ENCODE results near the gene PNPLA2.

Gene PNPLA2

DNA sequence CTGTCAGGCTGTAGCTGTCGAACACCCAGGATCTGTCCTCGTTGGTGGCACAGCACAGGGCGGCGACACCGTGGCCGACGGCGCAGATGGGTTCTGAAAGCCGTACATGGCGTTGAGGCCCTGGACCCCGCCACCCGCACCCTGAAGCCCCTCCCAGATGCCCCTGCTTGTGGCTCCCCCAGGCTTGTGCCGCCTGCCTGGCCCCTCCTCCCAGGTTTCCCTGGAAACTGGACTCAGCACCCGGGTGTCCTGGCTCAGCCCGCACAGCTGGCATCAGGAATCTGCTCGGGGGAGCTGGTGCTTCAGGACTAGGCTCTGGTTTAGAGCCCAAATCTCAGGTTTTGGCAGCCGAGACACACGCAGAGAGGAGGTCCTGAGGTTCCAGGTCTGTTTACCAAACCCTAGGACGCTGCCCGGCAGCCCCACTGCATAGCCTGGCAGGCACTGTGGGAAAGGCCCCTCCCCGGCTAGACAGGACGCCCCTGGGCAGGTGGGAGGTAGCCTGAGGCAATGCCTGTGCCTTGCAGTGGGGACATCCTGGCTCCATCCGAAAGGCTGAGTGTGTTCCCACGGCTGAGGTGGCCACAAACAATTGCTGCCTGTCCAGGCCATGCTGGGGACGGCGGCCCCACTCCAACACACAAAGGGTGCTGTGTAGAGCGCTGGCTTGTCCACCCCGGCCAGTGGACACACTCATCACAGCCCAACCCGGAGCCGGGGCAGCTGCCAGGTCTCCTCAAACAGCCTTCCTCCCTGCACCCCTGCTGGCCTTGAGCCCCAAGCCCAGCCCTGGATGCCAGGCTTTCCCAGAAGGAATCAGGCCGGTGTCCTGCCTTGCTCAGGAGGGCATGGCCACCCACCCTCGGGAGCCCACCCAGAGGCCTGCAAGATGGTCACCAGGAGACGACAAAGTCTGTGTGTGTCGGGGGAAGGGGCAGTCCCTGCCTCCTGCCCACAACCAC lies 46.0 kb upstream of the PNPLA2 start:
- Histone ChIP-seq H3K27ac (no peak overlapping the region), H3K27me3 (replicated peaks) (no peaks in the 10 kb centered on the region), H3K36me3 (replicated peaks) (peaks cover 45% of the 10 kb centered on the region), H3K4me3 (ENCODE audit: low read depth, low read length) (no peak overlapping the region)
- TF ChIP-seq, protein P1, sequence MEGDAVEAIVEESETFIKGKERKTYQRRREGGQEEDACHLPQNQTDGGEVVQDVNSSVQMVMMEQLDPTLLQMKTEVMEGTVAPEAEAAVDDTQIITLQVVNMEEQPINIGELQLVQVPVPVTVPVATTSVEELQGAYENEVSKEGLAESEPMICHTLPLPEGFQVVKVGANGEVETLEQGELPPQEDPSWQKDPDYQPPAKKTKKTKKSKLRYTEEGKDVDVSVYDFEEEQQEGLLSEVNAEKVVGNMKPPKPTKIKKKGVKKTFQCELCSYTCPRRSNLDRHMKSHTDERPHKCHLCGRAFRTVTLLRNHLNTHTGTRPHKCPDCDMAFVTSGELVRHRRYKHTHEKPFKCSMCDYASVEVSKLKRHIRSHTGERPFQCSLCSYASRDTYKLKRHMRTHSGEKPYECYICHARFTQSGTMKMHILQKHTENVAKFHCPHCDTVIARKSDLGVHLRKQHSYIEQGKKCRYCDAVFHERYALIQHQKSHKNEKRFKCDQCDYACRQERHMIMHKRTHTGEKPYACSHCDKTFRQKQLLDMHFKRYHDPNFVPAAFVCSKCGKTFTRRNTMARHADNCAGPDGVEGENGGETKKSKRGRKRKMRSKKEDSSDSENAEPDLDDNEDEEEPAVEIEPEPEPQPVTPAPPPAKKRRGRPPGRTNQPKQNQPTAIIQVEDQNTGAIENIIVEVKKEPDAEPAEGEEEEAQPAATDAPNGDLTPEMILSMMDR (IDR thresholded peaks at IDR 0.05; ENCODE audit: low read depth, low read length, missing control alignments): no peak
- in situ Hi-C loops (cut with HindIII; ENCODE audit: low pct_ligation_motif_present, low sequenced_read_pairs): no loop called here
- no peak for DNase-seq

- TF ChIP-seq, protein P1 (IDR thresholded peaks at IDR 0.05; ENCODE audit: low read depth, low read length, missing control alignments): no peak
- Histone ChIP-seq H3K27me3 (replicated peaks) (no peaks in the 10 kb centered on the region), H3K27ac (no peak overlapping the region), H3K36me3 (replicated peaks) (peaks cover 45% of the 10 kb centered on the region), H3K4me3 (ENCODE audit: low read depth, low read length) (no peak overlapping the region)
- no peak for DNase-seq
- in situ Hi-C loops (cut with HindIII; ENCODE audit: low pct_ligation_motif_present, low sequenced_read_pairs): no loop called here
Measured at GRCh38 chr11:773425-773824, 45.3 kb upstream of the PNPLA2 start.

DNA sequence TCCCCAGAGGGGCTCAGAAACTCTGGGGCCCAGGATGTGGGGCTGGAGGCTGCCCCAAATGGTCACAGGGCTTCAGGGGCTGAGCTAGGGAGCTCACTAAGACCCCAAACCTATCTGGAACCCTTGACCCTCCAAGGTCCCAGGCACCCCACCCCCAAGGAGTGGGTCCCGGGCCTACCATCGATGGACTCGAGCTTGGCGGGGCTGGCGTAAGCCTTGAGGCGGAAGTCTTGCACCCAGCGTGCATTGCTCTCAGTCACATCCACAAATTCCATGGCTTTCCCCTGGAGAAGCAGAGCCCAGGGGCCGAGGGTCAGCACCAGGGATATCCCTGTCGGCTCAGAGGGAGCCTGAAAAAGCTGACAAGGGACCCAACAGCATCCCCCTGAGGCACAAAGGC lies 44.9 kb upstream of the PNPLA2 start:
- DNase-seq: no peak
- in situ Hi-C loops (cut with HindIII; ENCODE audit: low pct_ligation_motif_present, low sequenced_read_pairs): no loop called here
- no peaks in the 10 kb centered on the region for H3K27me3 ChIP-seq (replicated peaks)
- no peak overlapping the region for H3K4me3 ChIP-seq (ENCODE audit: low read depth, low read length)
- H3K27ac ChIP-seq: no peak overlapping the region
- peaks cover 45% of the 10 kb centered on the region for H3K36me3 ChIP-seq (replicated peaks)
- TF ChIP-seq, protein P1 (IDR thresholded peaks at IDR 0.05; ENCODE audit: low read depth, low read length, missing control alignments): no peak

DNA sequence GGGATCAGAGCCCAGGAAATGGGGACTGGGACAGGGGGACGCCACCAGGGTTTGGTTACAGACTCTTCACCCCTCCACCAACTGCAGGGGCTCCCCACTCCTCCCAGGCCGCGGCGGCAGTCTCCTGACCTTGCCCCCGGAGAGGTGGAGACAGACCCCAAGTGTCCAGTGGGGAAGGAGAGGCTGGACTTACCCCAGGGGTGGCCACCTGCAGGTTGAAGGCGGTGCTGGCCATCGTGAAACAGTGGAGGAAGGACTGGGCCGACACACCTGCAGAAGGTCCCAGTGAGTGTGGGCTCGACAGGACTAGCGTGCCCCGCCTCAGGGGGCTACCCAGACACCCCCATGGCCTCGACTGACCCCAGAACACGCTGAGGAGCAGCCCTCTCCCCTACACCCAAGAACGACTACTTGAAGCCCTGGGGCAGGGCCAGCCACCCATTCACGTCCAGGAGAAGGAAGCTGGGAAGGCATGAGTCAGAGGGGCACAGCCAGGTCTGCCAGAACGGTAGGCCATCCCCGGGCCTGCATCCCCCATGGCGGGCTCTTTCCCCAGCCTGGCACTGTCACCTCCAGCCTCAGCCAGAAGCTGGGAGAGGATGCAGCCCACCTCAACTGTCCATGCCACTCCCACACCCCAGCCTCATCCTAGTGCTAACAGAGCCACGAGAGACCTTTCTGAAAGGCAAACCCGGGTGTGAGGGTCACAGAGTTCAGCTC lies 43.7 kb upstream of the PNPLA2 start:
- DNase-seq: peak; percentile 35
- in situ Hi-C loops (cut with HindIII; ENCODE audit: low pct_ligation_motif_present, low sequenced_read_pairs): no loop called here
- no peak overlapping the region for H3K27ac ChIP-seq
- peaks cover 40% of the 10 kb centered on the region for H3K36me3 ChIP-seq (replicated peaks)
- no peaks in the 10 kb centered on the region for H3K27me3 ChIP-seq (replicated peaks)
- TF ChIP-seq, protein P1 (IDR thresholded peaks at IDR 0.05; ENCODE audit: low read depth, low read length, missing control alignments): peak; percentile 2
- peak overlapping the region; percentile 24 for H3K4me3 ChIP-seq (ENCODE audit: low read depth, low read length)

DNA sequence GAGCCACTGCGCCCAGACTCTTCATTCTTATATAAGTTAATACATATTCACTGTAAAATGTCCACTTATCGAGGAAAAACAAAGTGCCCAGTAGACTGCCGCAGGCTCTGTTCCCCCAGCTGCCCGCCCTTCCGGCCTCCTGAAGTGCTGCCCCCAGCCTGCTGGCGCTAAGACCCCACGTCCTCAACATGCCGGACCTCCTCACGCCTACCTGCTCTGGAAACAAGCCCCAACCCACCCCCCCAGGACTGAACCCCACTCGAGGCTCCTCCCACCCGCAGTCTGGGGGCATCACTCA lies 42.5 kb upstream of the PNPLA2 start:
- DNase-seq: no peak
- no peak overlapping the region for H3K27ac ChIP-seq
- H3K27me3 ChIP-seq (replicated peaks): no peaks in the 10 kb centered on the region
- peaks cover 28% of the 10 kb centered on the region for H3K36me3 ChIP-seq (replicated peaks)
- TF ChIP-seq, protein P1 (IDR thresholded peaks at IDR 0.05; ENCODE audit: low read depth, low read length, missing control alignments): no peak
- in situ Hi-C loops (cut with HindIII; ENCODE audit: low pct_ligation_motif_present, low sequenced_read_pairs): no loop called here
- peak overlapping the region; percentile 76 for H3K4me3 ChIP-seq (ENCODE audit: low read depth, low read length)
